SU-DHL-6 (cell line): ENCODE data around the gene RNF40.
"Not testable (repeated sequence)": the region's sequence is repeated elsewhere in the genome, so short reads cannot be mapped to it uniquely, and the experiment has no call there.

ENCODE experiments used
- H2AFZ ChIP-seq: fragments of 200-600 bp; sonication (generic); 2 replicates; pipeline ENCODE4 v1.6.1; 2014; ENCODE audit warnings: low read depth, mild to moderate bottlenecking, moderate library complexity, mixed read lengths, antibody characterized with exemption, low read length; ENCODE audit not compliant: severe bottlenecking
- H3F3A ChIP-seq: fragments of 200-600 bp; shearing (Covaris generic); 2 replicates; pipeline ENCODE4 v1.6.0; 2016; ENCODE audit warnings: antibody characterized with exemption, mild to moderate bottlenecking; ENCODE audit not compliant: insufficient read depth
- H3K27ac ChIP-seq: fragments of 200-600 bp; sonication (generic); 2 replicates; pipeline ENCODE4 v1.5.1; 2016; ENCODE audit warnings: low read depth, mild to moderate bottlenecking, low read length, moderate library complexity, mixed read lengths
- H3K27me3 ChIP-seq: fragments of 200-600 bp; sonication (generic), shearing (Covaris generic); 2 replicates; pipeline ENCODE4 v1.6.0; 2014; ENCODE audit warnings: mild to moderate bottlenecking, low read length
- H3K36me3 ChIP-seq: fragments of 200-600 bp; sonication (generic); 2 replicates; pipeline ENCODE4 v1.6.1; 2014; ENCODE audit warnings: mild to moderate bottlenecking, low read length, mixed read lengths
- H3K4me2 ChIP-seq: fragments of 300-600, 200-600 bp; shearing (Covaris generic), sonication (generic); 2 replicates; pipeline ENCODE4 v1.6.0; 2014; ENCODE audit warnings: low read length, low read depth, mild to moderate bottlenecking; ENCODE audit not compliant: poor library complexity, severe bottlenecking
- H3K4me3 ChIP-seq: fragments of 200-600 bp; sonication (generic); 2 replicates; pipeline ENCODE4 v1.5.1; 2014; ENCODE audit warnings: antibody characterized with exemption, low read length, mild to moderate bottlenecking, mixed read lengths; ENCODE audit not compliant: insufficient read depth, poor library complexity, severe bottlenecking
- H3K79me2 ChIP-seq: fragments of 200-600 bp; sonication (generic); 2 replicates; pipeline ENCODE4 v1.6.1; 2014; ENCODE audit warnings: mild to moderate bottlenecking, low read length, moderate library complexity; ENCODE audit not compliant: insufficient read depth
- H3K9ac ChIP-seq: fragments of 200-600 bp; sonication (generic); 2 replicates; pipeline ENCODE4 v1.7.0; 2014; ENCODE audit warnings: mild to moderate bottlenecking, low read length
- H3K9me2 ChIP-seq: fragments of 200-600 bp; sonication (generic); replicated peaks from 2 replicates; pipeline ENCODE4 v1.6.1; 2014; ENCODE audit warnings: low read length; ENCODE audit not compliant: insufficient read depth
- H3K9me3 ChIP-seq: fragments of 200-600 bp; sonication (generic); 2 replicates; pipeline ENCODE4 v1.6.1; 2014; ENCODE audit warnings: low read length, mixed read lengths; ENCODE audit not compliant: insufficient read depth
- H4K20me1 ChIP-seq: fragments of 200-600 bp; sonication (generic); 2 replicates; pipeline ENCODE4 v1.6.1; 2014; ENCODE audit warnings: low read depth, mild to moderate bottlenecking, antibody characterized with exemption, low read length, moderate library complexity, mixed read lengths
- CTCF ChIP-seq: fragments of 200-600 bp; sonication (generic); IDR thresholded peaks from one replicate; pipeline ENCODE4 v1.5.1; 2017; ENCODE audit warnings: antibody characterized with exemption, mild to moderate bottlenecking, low read length, moderate library complexity; ENCODE audit not compliant: insufficient read depth, poor library complexity, severe bottlenecking
- EZH2phosphoT487 ChIP-seq: fragments of 200-600 bp; sonication (generic), shearing (Covaris generic); conservative IDR thresholded peaks from 2 replicates; pipeline ENCODE4 v1.6.1; 2018; ENCODE audit warnings: mild to moderate bottlenecking, antibody characterized with exemption, low read length, moderate library complexity, mixed read lengths

Gene RNF40

GRCh38 chr16:30813821-30814189 is 51.7 kb downstream of the RNF40 start:
- Histone ChIP-seq H3K79me2 (no peaks in the 10 kb centered on the region), H3K9me2 (no peaks in the 10 kb centered on the region), H3K4me2 (peak overlapping the region; percentile 73), H3K27ac (peak overlapping the region; percentile 8; the same call in 1 of the 2 replicates), H3K9me3 (no peaks in the 10 kb centered on the region), H4K20me1 (no peaks in the 10 kb centered on the region), H3K9ac (peak overlapping the region; percentile 68), H3F3A (no peaks in the 10 kb centered on the region), H3K27me3 (no peaks in the 10 kb centered on the region), H2AFZ (peak overlapping the region; percentile 99), H3K4me3 (peak overlapping the region; percentile 46), H3K36me3 (no peaks in the 10 kb centered on the region)
- TF ChIP-seq CTCF = no peak
- no peak for TF ChIP-seq EZH2phosphoT487

GRCh38 chr16:30816769-30817168 is 54.6 kb downstream of the RNF40 start:
- Histone ChIP-seq H3K9me2 (no peaks in the 10 kb centered on the region), H3K27me3 (no peaks in the 10 kb centered on the region), H3K9ac (no peak overlapping the region), H3K27ac (no peak overlapping the region), H3K79me2 (no peaks in the 10 kb centered on the region), H3K9me3 (no peaks in the 10 kb centered on the region), H3K36me3 (no peaks in the 10 kb centered on the region), H3F3A (no peaks in the 10 kb centered on the region), H4K20me1 (no peaks in the 10 kb centered on the region), H3K4me2 (no peak overlapping the region), H3K4me3 (no peak overlapping the region), H2AFZ (no peak overlapping the region)
- no peak for TF ChIP-seq CTCF
- no peak for TF ChIP-seq EZH2phosphoT487

- H3K27me3 ChIP-seq = no peaks in the 10 kb centered on the region
- H4K20me1 ChIP-seq = no peaks in the 10 kb centered on the region
- no peaks in the 10 kb centered on the region for H3K9me3 ChIP-seq
- no peaks in the 10 kb centered on the region for H3K36me3 ChIP-seq
- no peak overlapping the region for H3K27ac ChIP-seq
- H3K9ac ChIP-seq = no peak overlapping the region
- TF ChIP-seq CTCF = no peak
- TF ChIP-seq EZH2phosphoT487 = no peak
- no peak overlapping the region for H3K4me2 ChIP-seq
- H3K79me2 ChIP-seq = no peaks in the 10 kb centered on the region
- no peaks in the 10 kb centered on the region for H3F3A ChIP-seq
- H3K4me3 ChIP-seq = no peak overlapping the region
- H3K9me2 ChIP-seq = no peaks in the 10 kb centered on the region
- H2AFZ ChIP-seq = no peak overlapping the region
Measured at GRCh38 chr16:30820952-30821421, 58.9 kb downstream of the RNF40 start.

- H3K9me2 ChIP-seq, H3K4me3 ChIP-seq, H3K27me3 ChIP-seq, H2AFZ ChIP-seq, H3K9ac ChIP-seq, H4K20me1 ChIP-seq, H3K79me2 ChIP-seq, H3F3A ChIP-seq, H3K36me3 ChIP-seq, H3K9me3 ChIP-seq, H3K27ac ChIP-seq, H3K4me2 ChIP-seq: not testable (repeated sequence)
Measured at GRCh38 chr16:30821441-30821840, 59.3 kb downstream of the RNF40 start.
